Ishikawa (cell line): ENCODE measurements around the gene STH.

ENCODE experiments used
- EP300 ChIP-seq: IDR thresholded peaks from 2 replicates; pipeline ENCODE4 v1.6.1; 2012; ENCODE audit warnings: borderline replicate concordance
- FOXM1 ChIP-seq: IDR thresholded peaks from 2 replicates; pipeline ENCODE4 v1.6.1; 2012; ENCODE audit warnings: low read depth, borderline replicate concordance
- MAX ChIP-seq: IDR thresholded peaks from 2 replicates; pipeline ENCODE4 v1.6.1; 2012
- REST ChIP-seq: IDR thresholded peaks from 2 replicates; pipeline ENCODE4 v1.6.1; 2012; ENCODE audit warnings: low read depth, mild to moderate bottlenecking

GRCh38 chr17:46037722-46038255 is 38.7 kb downstream of the STH start:
- no peak for TF ChIP-seq MAX
- no peak for TF ChIP-seq EP300
- TF ChIP-seq FOXM1 = no peak
- no peak for TF ChIP-seq REST
